ENCODE results near the gene ARAP2. TPM values are rescaled to one million over a fixed set of nuclear protein-coding genes. Genes with fewer than 3 reads are reported as not detected.

ARAP2 gene
- total RNA-seq, 1 experiment from 2014 or later = 30.0 TPM

DNA sequence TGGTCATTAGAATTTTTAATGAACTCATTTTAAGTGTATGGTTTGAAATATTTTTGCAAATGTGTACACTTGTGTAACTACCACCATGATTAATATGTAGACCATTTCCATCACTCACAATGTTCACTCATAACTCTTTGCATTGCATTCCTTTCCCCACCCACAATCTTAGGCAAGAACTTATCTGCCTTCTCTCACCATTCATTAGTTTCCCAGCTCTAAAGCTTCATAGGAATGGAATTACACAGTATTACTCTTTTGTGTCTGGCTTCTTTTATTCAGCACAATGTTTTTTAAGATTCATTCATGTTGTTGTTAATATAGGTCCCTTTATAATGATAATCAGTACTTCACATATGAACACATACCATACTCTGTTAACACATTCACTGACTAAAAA lies 106.1 kb downstream of the ARAP2 start:
- no peak for DNase-seq
- intact Hi-C loops (cut with micrococcal nuclease; ENCODE audit: unreplicated experiment) = no loop called here
- H3K27ac Mint-ChIP-seq (ENCODE audit: unreplicated experiment) = no peak overlapping the region
- no peaks in the 10 kb centered on the region for H3K4me1 Mint-ChIP-seq (ENCODE audit: low read depth, unreplicated experiment)
- H3K9me3 Mint-ChIP-seq (ENCODE audit: low read depth, unreplicated experiment) = no peaks in the 10 kb centered on the region
- BruUV-seq (replicated peaks) = no TSS peak
- no peak overlapping the region for H3K4me3 Mint-ChIP-seq (ENCODE audit: low read depth, unreplicated experiment)
- TF ChIP-seq, protein P1, sequence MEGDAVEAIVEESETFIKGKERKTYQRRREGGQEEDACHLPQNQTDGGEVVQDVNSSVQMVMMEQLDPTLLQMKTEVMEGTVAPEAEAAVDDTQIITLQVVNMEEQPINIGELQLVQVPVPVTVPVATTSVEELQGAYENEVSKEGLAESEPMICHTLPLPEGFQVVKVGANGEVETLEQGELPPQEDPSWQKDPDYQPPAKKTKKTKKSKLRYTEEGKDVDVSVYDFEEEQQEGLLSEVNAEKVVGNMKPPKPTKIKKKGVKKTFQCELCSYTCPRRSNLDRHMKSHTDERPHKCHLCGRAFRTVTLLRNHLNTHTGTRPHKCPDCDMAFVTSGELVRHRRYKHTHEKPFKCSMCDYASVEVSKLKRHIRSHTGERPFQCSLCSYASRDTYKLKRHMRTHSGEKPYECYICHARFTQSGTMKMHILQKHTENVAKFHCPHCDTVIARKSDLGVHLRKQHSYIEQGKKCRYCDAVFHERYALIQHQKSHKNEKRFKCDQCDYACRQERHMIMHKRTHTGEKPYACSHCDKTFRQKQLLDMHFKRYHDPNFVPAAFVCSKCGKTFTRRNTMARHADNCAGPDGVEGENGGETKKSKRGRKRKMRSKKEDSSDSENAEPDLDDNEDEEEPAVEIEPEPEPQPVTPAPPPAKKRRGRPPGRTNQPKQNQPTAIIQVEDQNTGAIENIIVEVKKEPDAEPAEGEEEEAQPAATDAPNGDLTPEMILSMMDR (IDR thresholded peaks at IDR 0.05; ENCODE audit: unreplicated experiment) = no peak
- no peaks in the 10 kb centered on the region for H3K36me3 Mint-ChIP-seq (ENCODE audit: insufficient read depth, unreplicated experiment)
- no peaks in the 10 kb centered on the region for H3K27me3 Mint-ChIP-seq (ENCODE audit: unreplicated experiment)
- CTCF ChIA-PET = no interaction called here

DNA sequence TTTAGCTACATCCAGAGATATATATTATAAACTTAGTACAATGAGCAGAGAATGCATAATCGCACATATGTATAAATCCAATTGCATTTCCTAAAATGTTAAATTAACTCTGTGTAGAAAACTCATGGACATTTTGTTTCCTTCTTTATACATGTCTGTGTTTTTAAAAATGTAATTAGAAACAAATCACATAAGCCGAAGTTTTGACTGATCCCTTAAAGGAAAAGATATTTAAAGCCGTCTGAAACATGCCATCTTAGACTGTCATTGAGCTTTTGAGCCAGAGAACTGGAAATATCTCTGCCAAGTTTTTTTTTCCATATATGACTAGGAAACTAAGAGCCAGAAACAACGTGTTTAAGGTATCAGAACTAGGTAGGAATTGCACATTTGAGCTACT lies 107.0 kb downstream of the ARAP2 start:
- intact Hi-C loops (cut with micrococcal nuclease; ENCODE audit: unreplicated experiment) = no loop called here
- Mint-ChIP-seq H3K4me1 (ENCODE audit: low read depth, unreplicated experiment) (no peaks in the 10 kb centered on the region), H3K9me3 (ENCODE audit: low read depth, unreplicated experiment) (no peaks in the 10 kb centered on the region), H3K27ac (ENCODE audit: unreplicated experiment) (no peak overlapping the region), H3K4me3 (ENCODE audit: low read depth, unreplicated experiment) (no peak overlapping the region), H3K27me3 (ENCODE audit: unreplicated experiment) (no peaks in the 10 kb centered on the region), H3K36me3 (ENCODE audit: insufficient read depth, unreplicated experiment) (no peaks in the 10 kb centered on the region)
- BruUV-seq (replicated peaks) = no TSS peak
- TF ChIP-seq, protein P1 (IDR thresholded peaks at IDR 0.05; ENCODE audit: unreplicated experiment) = no peak
- no peak for DNase-seq
- CTCF ChIA-PET = no interaction called here

DNA sequence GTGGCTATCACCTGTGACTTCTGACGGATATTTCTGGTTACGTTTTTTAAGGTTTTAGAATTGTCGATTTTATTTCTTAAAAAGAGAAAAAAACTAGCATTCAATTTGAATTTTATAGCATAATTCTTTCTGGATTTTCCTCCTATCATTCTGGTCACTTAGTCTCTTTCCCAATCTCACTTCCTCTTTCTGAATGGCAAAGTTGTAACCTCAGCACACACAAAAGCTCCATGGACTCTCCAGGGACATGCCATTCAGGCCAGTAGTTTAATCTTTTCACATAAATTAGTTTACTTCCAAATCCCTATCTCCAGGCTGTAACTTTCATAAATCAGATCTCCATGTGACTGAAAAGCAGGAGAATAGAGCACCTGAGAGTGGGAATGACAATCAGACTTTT lies 110.7 kb downstream of the ARAP2 start:
- H3K4me1 Mint-ChIP-seq (ENCODE audit: low read depth, unreplicated experiment) = peaks cover 13% of the 10 kb centered on the region
- no peak for DNase-seq
- intact Hi-C loops (cut with micrococcal nuclease; ENCODE audit: unreplicated experiment) = no loop called here
- no peak overlapping the region for H3K4me3 Mint-ChIP-seq (ENCODE audit: low read depth, unreplicated experiment)
- CTCF ChIA-PET = no interaction called here
- no peaks in the 10 kb centered on the region for H3K36me3 Mint-ChIP-seq (ENCODE audit: insufficient read depth, unreplicated experiment)
- no peaks in the 10 kb centered on the region for H3K27me3 Mint-ChIP-seq (ENCODE audit: unreplicated experiment)
- H3K9me3 Mint-ChIP-seq (ENCODE audit: low read depth, unreplicated experiment) = no peaks in the 10 kb centered on the region
- TF ChIP-seq, protein P1 (IDR thresholded peaks at IDR 0.05; ENCODE audit: unreplicated experiment) = no peak
- H3K27ac Mint-ChIP-seq (ENCODE audit: unreplicated experiment) = no peak overlapping the region
- no TSS peak for BruUV-seq (replicated peaks)

DNA sequence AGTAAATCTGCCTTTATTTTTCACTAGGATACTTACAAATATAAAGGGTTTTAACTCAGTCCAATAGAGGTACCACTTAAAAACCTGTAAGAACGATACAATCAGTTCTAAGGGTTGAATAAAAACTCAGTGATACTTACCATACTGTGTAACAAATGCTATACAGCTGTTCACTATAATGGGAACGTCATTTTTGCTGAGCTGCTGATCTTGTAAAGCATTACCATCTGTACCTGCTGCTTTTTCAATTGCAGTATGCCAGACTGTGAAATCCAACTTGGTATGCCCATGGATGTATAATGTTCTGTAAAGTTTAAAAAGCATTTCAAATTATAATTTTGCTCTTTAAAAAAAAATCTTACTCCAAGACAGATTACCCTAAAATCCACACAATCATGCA lies 111.2 kb downstream of the ARAP2 start:
- no peak for DNase-seq
- Mint-ChIP-seq H3K9me3 (ENCODE audit: low read depth, unreplicated experiment) (no peaks in the 10 kb centered on the region), H3K4me3 (ENCODE audit: low read depth, unreplicated experiment) (no peak overlapping the region), H3K27me3 (ENCODE audit: unreplicated experiment) (no peaks in the 10 kb centered on the region), H3K4me1 (ENCODE audit: low read depth, unreplicated experiment) (peaks cover 15% of the 10 kb centered on the region), H3K36me3 (ENCODE audit: insufficient read depth, unreplicated experiment) (no peaks in the 10 kb centered on the region), H3K27ac (ENCODE audit: unreplicated experiment) (no peak overlapping the region)
- BruUV-seq (replicated peaks) = no TSS peak
- CTCF ChIA-PET = interaction anchor here (0.6 kb wide), 1 partner anchor 23 kb away, joined by 3 read pairs; no protein-coding TSS in a partner anchor
- intact Hi-C loops (cut with micrococcal nuclease; ENCODE audit: unreplicated experiment) = no loop called here
- TF ChIP-seq, protein P1 (IDR thresholded peaks at IDR 0.05; ENCODE audit: unreplicated experiment) = no peak
